SK-N-SH treated with all-trans-retinoic acid at 6 μM for 48 hours (cell line): ENCODE measurements around the gene MEIKIN.
A peak's percentile ranks its signal among the peaks of the same experiment; 100 is the strongest.

Experiments used
- ATAC-seq: fragments of 200-7000 bp; cut with Tn5 transposase; 3 replicates; pipeline ENCODE4 v1.9.1; 2020; ENCODE audit warnings: mild to moderate bottlenecking, moderate library complexity
- ARNTL ChIP-seq: fragments of 450-650 bp; formaldehyde crosslinking; IDR thresholded peaks from 2 replicates; pipeline ENCODE4 v1.5.0; 2020; ENCODE audit warnings: low read depth, mild to moderate bottlenecking, moderate library complexity, borderline replicate concordance
- BACH2 ChIP-seq: fragments of 250-450 bp; sonication (Bioruptor Pico); IDR thresholded peaks from 2 replicates; pipeline ENCODE4 v1.9.0; 2021; ENCODE audit warnings: mild to moderate bottlenecking, borderline replicate concordance
- CSDC2 ChIP-seq: fragments of 250-450 bp; sonication (Bioruptor Pico); IDR thresholded peaks from 2 replicates; pipeline ENCODE4 v1.5.0; 2020; ENCODE audit warnings: mild to moderate bottlenecking, moderate library complexity
- ESRRG ChIP-seq: fragments of 250-450 bp; sonication (Bioruptor Pico); IDR thresholded peaks from 2 replicates; pipeline ENCODE4 v1.6.1; 2021; ENCODE audit warnings: mild to moderate bottlenecking
- GLIS3 ChIP-seq: fragments of 250-450 bp; sonication (Bioruptor Pico); IDR thresholded peaks from 2 replicates; pipeline ENCODE4 v1.5.0; 2020; ENCODE audit warnings: mild to moderate bottlenecking, moderate library complexity
- ISL1 ChIP-seq: fragments of 250-450 bp; sonication (Bioruptor Pico); IDR thresholded peaks from 2 replicates; pipeline ENCODE4 v2.1.2; 2022; ENCODE audit warnings: mild to moderate bottlenecking, moderate library complexity
- OSR1 ChIP-seq: fragments of 250-450 bp; sonication (Bioruptor Pico); IDR thresholded peaks from 2 replicates; pipeline ENCODE4 v1.8.0; 2022; ENCODE audit warnings: moderate library complexity, mild to moderate bottlenecking, inconsistent platforms
- PATZ1 ChIP-seq: fragments of 250-450 bp; sonication (Bioruptor Pico); IDR thresholded peaks from 2 replicates; pipeline ENCODE4 v1.8.0; 2020; ENCODE audit warnings: mild to moderate bottlenecking, moderate library complexity, borderline replicate concordance
- PPARA ChIP-seq: fragments of 250-450 bp; sonication (Bioruptor Pico); IDR thresholded peaks from 2 replicates; pipeline ENCODE4 v1.5.0; 2020; ENCODE audit warnings: mild to moderate bottlenecking, borderline replicate concordance
- RARB ChIP-seq: fragments of 250-450 bp; sonication (Bioruptor Pico); IDR thresholded peaks from 2 replicates; pipeline ENCODE4 v1.8.0; 2021; ENCODE audit warnings: mild to moderate bottlenecking, moderate library complexity
- SNAI2 ChIP-seq: fragments of 250-450 bp; sonication (Bioruptor Pico); IDR thresholded peaks from 2 replicates; pipeline ENCODE4 v1.5.0; 2020; ENCODE audit warnings: mild to moderate bottlenecking, moderate library complexity
- TOX ChIP-seq: fragments of 250-450 bp; sonication (Bioruptor Pico); IDR thresholded peaks from 2 replicates; pipeline ENCODE4 v1.8.0; 2021; ENCODE audit warnings: mild to moderate bottlenecking, moderate library complexity, borderline replicate concordance
- ZC3H10 ChIP-seq: fragments of 250-450 bp; sonication (Bioruptor Pico); IDR thresholded peaks from 2 replicates; pipeline ENCODE4 v1.5.1; 2021; ENCODE audit warnings: mild to moderate bottlenecking, moderate library complexity
- ZFP30 ChIP-seq: fragments of 450-650 bp; formaldehyde crosslinking; IDR thresholded peaks from 2 replicates; pipeline ENCODE4 v1.5.0; 2022; ENCODE audit warnings: mild to moderate bottlenecking, moderate library complexity
- ZNF565 ChIP-seq: fragments of 450-650 bp; formaldehyde crosslinking; conservative IDR thresholded peaks from 2 replicates; pipeline ENCODE4 v1.5.0; 2020; ENCODE audit warnings: low read depth, mild to moderate bottlenecking, moderate library complexity
- ZNF70 ChIP-seq: fragments of 450-650 bp; formaldehyde crosslinking; IDR thresholded peaks from 2 replicates; pipeline ENCODE4 v1.5.0; 2020; ENCODE audit warnings: mild to moderate bottlenecking, moderate library complexity
- ZNF8 ChIP-seq: fragments of 450-650 bp; formaldehyde crosslinking; IDR thresholded peaks from 2 replicates; pipeline ENCODE4 v1.5.0; 2020; ENCODE audit warnings: mild to moderate bottlenecking, moderate library complexity
- TF ChIP-seq, protein P1 (sequence below): fragments of 250-450 bp; sonication (Bioruptor Pico); IDR thresholded peaks from 2 replicates; pipeline ENCODE4 v1.5.0; 2020; ENCODE audit warnings: mild to moderate bottlenecking, moderate library complexity
- TF ChIP-seq, protein P2 (sequence below): fragments of 250-450 bp; sonication (Bioruptor Pico); IDR thresholded peaks from 2 replicates; pipeline ENCODE4 v1.5.1; 2020; ENCODE audit warnings: low read depth, mild to moderate bottlenecking, moderate library complexity
- TF ChIP-seq, protein P3 (sequence below): fragments of 250-450 bp; sonication (Bioruptor Pico); IDR thresholded peaks from 2 replicates; pipeline ENCODE4 v1.8.0; 2021; ENCODE audit warnings: low read depth, mild to moderate bottlenecking, moderate library complexity, borderline replicate concordance
- TF ChIP-seq, protein P4 (sequence below): fragments of 250-450 bp; sonication (Bioruptor Pico); IDR thresholded peaks from 2 replicates; pipeline ENCODE4 v1.5.1; 2021; ENCODE audit warnings: mild to moderate bottlenecking, moderate library complexity

MEIKIN gene

GRCh38 chr5:131774652-131775367 lies 170.7 kb downstream of the MEIKIN start:
- TF ChIP-seq PATZ1 (CRISPR knock-in tag) (no peak), CSDC2 (no peak), GLIS3 (CRISPR knock-in tag) (no peak)
- TF ChIP-seq, all 23 proteins: peak for 0
- peak; percentile 48; the same call in 1 of the 3 replicates for ATAC-seq

GRCh38 chr5:131773805-131774204 lies 171.7 kb downstream of the MEIKIN start:
- ATAC-seq = 0 out of 3 replicates have a peak, but pooled peaks have one; percentile 22
- no peak for TF ChIP-seq SNAI2

DNA sequence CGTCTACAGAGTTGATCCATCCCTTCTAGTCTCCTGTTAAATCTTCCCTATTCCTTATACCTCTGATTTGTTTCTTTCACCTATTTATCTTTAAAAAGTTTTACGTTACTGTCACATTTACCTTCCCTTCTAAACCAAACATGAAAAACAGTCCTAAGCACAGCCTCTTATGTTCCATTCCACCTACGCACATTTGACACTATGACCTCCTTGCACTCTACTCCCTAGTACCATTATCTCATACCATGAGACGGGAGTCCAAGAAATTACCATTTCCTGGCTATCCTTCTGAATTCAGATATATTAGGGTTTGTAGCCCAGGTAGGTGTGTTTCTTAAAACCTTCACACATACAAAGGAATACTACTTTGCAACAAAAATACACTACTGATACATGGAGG lies 173.8 kb downstream of the MEIKIN start:
- ATAC-seq = no peak
- TF ChIP-seq ZNF565 (CRISPR knock-in tag) (no peak), BACH2 (no peak), ZNF8 (CRISPR knock-in tag) (no peak), OSR1 (CRISPR knock-in tag) (no peak), RARB (CRISPR knock-in tag) (no peak), ZNF70 (CRISPR knock-in tag) (no peak)

DNA sequence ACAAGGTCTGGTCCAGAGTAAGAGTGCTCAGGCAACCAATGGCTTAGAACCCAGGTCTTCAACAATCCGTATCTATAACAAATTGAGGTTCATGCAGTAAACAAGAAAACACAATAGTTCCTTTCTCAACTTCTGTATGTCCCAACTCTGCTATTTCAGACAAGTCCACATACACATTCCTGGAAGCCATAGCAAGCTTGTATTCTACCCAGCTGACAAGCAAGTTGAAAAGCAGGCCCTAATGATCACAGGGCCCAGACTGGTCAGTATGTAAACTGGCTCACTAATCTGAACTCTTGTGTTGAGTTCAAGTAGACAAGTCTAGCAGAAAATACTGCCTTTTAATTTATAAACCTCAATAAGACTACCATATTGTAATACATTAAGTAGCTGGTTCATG lies 175.5 kb downstream of the MEIKIN start:
- no peak for ATAC-seq
- no peak for TF ChIP-seq OSR1 (CRISPR knock-in tag)
- TF ChIP-seq ZNF565 (CRISPR knock-in tag) = no peak

GRCh38 chr5:131769336-131769735 lies 176.1 kb downstream of the MEIKIN start:
- ATAC-seq = no peak
- no peak for TF ChIP-seq ZFP30 (CRISPR knock-in tag)
- TF ChIP-seq, all 23 proteins: peak for 0

DNA sequence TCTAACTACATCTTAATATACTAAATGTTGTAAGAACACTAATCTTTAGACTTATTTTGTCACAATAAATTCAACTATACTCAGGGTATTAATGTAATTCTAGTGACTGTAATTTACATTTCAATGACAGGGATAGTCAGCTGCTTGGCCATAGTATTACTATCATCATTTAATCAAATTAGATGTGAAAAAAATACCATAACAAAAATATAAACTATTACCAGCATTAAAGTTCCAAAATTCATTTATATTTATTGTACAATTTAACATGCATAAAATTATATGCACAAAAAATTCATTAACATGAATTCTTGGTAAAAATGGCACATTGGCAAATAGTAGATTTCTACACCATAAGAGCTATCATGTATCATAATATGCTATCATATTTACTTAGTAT lies 177.6 kb downstream of the MEIKIN start:
- no peak for TF ChIP-seq ZFP30 (CRISPR knock-in tag)
- TF ChIP-seq ZNF565 (CRISPR knock-in tag) = no peak
- no peak for TF ChIP-seq ZNF8 (CRISPR knock-in tag)
- TF ChIP-seq, protein P1, sequence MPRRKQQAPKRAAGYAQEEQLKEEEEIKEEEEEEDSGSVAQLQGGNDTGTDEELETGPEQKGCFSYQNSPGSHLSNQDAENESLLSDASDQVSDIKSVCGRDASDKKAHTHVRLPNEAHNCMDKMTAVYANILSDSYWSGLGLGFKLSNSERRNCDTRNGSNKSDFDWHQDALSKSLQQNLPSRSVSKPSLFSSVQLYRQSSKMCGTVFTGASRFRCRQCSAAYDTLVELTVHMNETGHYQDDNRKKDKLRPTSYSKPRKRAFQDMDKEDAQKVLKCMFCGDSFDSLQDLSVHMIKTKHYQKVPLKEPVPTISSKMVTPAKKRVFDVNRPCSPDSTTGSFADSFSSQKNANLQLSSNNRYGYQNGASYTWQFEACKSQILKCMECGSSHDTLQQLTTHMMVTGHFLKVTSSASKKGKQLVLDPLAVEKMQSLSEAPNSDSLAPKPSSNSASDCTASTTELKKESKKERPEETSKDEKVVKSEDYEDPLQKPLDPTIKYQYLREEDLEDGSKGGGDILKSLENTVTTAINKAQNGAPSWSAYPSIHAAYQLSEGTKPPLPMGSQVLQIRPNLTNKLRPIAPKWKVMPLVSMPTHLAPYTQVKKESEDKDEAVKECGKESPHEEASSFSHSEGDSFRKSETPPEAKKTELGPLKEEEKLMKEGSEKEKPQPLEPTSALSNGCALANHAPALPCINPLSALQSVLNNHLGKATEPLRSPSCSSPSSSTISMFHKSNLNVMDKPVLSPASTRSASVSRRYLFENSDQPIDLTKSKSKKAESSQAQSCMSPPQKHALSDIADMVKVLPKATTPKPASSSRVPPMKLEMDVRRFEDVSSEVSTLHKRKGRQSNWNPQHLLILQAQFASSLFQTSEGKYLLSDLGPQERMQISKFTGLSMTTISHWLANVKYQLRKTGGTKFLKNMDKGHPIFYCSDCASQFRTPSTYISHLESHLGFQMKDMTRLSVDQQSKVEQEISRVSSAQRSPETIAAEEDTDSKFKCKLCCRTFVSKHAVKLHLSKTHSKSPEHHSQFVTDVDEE (CRISPR knock-in tag) = no peak
- TF ChIP-seq OSR1 (CRISPR knock-in tag) = no peak
- TF ChIP-seq, protein P2, sequence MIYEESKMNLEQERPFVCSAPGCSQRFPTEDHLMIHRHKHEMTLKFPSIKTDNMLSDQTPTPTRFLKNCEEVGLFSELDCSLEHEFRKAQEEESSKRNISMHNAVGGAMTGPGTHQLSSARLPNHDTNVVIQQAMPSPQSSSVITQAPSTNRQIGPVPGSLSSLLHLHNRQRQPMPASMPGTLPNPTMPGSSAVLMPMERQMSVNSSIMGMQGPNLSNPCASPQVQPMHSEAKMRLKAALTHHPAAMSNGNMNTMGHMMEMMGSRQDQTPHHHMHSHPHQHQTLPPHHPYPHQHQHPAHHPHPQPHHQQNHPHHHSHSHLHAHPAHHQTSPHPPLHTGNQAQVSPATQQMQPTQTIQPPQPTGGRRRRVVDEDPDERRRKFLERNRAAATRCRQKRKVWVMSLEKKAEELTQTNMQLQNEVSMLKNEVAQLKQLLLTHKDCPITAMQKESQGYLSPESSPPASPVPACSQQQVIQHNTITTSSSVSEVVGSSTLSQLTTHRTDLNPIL (CRISPR knock-in tag) = no peak
- no peak for TF ChIP-seq ISL1 (CRISPR knock-in tag)
- TF ChIP-seq ESRRG (CRISPR knock-in tag) = no peak
- TF ChIP-seq GLIS3 (CRISPR knock-in tag) = no peak
- TF ChIP-seq PPARA (CRISPR knock-in tag) = no peak
- TF ChIP-seq, protein P3, sequence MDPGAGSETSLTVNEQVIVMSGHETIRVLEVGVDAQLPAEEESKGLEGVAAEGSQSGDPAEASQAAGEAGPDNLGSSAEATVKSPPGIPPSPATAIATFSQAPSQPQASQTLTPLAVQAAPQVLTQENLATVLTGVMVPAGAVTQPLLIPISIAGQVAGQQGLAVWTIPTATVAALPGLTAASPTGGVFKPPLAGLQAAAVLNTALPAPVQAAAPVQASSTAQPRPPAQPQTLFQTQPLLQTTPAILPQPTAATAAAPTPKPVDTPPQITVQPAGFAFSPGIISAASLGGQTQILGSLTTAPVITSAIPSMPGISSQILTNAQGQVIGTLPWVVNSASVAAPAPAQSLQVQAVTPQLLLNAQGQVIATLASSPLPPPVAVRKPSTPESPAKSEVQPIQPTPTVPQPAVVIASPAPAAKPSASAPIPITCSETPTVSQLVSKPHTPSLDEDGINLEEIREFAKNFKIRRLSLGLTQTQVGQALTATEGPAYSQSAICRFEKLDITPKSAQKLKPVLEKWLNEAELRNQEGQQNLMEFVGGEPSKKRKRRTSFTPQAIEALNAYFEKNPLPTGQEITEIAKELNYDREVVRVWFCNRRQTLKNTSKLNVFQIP = no peak
- no peak for TF ChIP-seq ZNF70 (CRISPR knock-in tag)
- no peak for TF ChIP-seq ZC3H10 (CRISPR knock-in tag)
- no peak for TF ChIP-seq PATZ1 (CRISPR knock-in tag)
- TF ChIP-seq CSDC2 = no peak
- TF ChIP-seq, protein P4, sequence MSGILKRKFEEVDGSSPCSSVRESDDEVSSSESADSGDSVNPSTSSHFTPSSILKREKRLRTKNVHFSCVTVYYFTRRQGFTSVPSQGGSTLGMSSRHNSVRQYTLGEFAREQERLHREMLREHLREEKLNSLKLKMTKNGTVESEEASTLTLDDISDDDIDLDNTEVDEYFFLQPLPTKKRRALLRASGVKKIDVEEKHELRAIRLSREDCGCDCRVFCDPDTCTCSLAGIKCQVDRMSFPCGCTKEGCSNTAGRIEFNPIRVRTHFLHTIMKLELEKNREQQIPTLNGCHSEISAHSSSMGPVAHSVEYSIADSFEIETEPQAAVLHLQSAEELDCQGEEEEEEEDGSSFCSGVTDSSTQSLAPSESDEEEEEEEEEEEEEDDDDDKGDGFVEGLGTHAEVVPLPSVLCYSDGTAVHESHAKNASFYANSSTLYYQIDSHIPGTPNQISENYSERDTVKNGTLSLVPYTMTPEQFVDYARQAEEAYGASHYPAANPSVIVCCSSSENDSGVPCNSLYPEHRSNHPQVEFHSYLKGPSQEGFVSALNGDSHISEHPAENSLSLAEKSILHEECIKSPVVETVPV (CRISPR knock-in tag) = no peak
- no peak for TF ChIP-seq RARB (CRISPR knock-in tag)
- no peak for TF ChIP-seq SNAI2
- TF ChIP-seq TOX (CRISPR knock-in tag) = no peak
- no peak for TF ChIP-seq ARNTL
- no peak for ATAC-seq
